Heart left ventricle (tissue), 13 donors: ENCODE data around the gene CDC42EP5.

Source experiments
- CTCF ChIP-seq, 12 donors: fragments of 200-600 bp; sonication (generic) in 4 of 12; IDR thresholded peaks; one replicate each; pipeline versions ENCODE4 v1.5.0 to v1.8.0; 2018 to 2022; ENCODE audit warnings: antibody characterized with exemption in 12 of 12, mild to moderate bottlenecking in 5 of 12
- POLR2A ChIP-seq, 2 donors: fragments of 450-650 bp; IDR thresholded peaks; one replicate each; pipeline ENCODE4 v1.6.1; 2017; ENCODE audit warnings: antibody characterized with exemption in 2 of 2, mild to moderate bottlenecking in 2 of 2, moderate library complexity in 2 of 2
- donor health status: ischemic (EF 13 %, LVEDD 7.1; RV severe dilation, severe dysfunction).
- donor health status: DM: no; HTN: yes; CAD: no.
- donor health status: DM: no; HTN: no; CAD: no.
- donor health status: ischemic (EF 25% LVEDD 6.9; RV normal size, moderate dysfunction).
- donor health status: ischemic (EF 25% LVEDD 5.7; RV mildly dilated, moderate dysfunction).
- donor health status: ischemic (EF 35%, LVEDD 5.7; RV mildly dilated, moderate dysfunction).
- donor health status: nonischemic (EF 11% LVEDD 7.7; RV severe dilation, severe dysfunction).
- donor health status: DM: yes; HTN: yes; CAD: no.
- donor health status: PGD.
- donor health status: ischemic (EF 29% LVEDD 5.4; RV normal size, mild dysfunction).
- donor health status: nonischemic (EF 23%, LVEDD 6.1; RV moderate dilation, normal function).

GRCh38 chr19:54429176-54429495 lies 44.0 kb downstream of the CDC42EP5 start:
- no peak for TF ChIP-seq CTCF (IDR thresholded peaks at IDR 0.05)
- TF ChIP-seq POLR2A (IDR thresholded peaks at IDR 0.05): no peak
